Measurements from ENCODE around the gene DSCAML1.

DSCAML1 gene

GRCh38 chr11:117722082-117722481 lies 74.9 kb downstream of the DSCAML1 start:
- no peak for DNase-seq (ENCODE audit: low read depth in 2 of 2)

GRCh38 chr11:117720061-117720511 lies 76.9 kb downstream of the DSCAML1 start:
- no peak for DNase-seq (ENCODE audit: low read depth in 2 of 2)

GRCh38 chr11:117719480-117719879 lies 77.5 kb downstream of the DSCAML1 start:
- DNase-seq (ENCODE audit: low read depth in 2 of 2) = no peak

- no peak for DNase-seq (ENCODE audit: low read depth in 2 of 2)
Observed at GRCh38 chr11:117717485-117718314, 79.3 kb downstream of the DSCAML1 start.

GRCh38 chr11:117716521-117717440 lies 80.2 kb downstream of the DSCAML1 start:
- DNase-seq (ENCODE audit: low read depth in 2 of 2) = no peak

DNA sequence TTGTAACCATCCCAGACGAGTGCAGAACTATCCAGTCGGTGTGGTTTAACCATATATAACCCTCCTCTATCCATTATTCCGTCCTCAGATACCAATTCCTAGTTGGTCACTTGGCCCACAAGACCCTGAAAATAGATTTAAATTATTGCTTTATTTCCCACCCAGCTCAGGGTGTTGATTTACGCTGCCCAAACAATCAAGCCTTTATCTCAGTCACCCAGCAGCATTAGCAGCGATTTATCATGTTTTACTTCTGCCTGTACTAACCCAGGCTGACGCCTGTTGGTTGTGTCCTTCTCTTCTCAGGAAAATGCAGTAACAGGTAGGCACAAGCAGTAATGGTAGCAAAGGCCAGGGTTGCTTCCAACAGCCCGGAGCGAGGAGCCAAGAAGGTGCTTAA lies 81.2 kb downstream of the DSCAML1 start:
- DNase-seq (ENCODE audit: low read depth in 2 of 2) = no peak

DNA sequence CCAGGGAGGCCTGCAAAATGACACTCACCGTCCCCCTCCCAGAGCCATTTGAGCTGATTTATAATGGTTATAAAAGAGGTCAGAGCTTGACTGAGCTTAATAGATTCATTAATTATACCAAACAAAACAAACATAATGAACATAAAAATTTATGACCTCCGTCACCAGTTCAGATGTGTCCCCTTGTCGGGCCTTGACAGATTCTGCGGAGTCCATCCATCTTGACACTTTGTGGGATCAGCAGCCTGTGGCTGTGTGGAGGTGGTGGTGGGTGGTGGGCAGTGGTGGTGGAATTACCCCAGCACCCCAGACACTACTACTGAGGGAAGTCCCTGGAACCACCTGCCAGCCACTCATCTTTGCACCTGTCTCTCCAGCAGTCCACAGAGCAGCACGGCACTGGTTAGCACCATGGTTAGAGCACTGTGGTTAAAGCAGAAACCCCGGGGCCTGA lies 83.5 kb downstream of the DSCAML1 start:
- no peak for DNase-seq (ENCODE audit: low read depth in 2 of 2)

- DNase-seq (ENCODE audit: low read depth in 2 of 2) = no peak
Observed at GRCh38 chr11:117712530-117712929, 84.5 kb downstream of the DSCAML1 start.

- DNase-seq (ENCODE audit: low read depth in 2 of 2) = no peak
Observed at GRCh38 chr11:117711331-117711730, 85.7 kb downstream of the DSCAML1 start.

- no peak for DNase-seq (ENCODE audit: low read depth in 2 of 2)
Observed at GRCh38 chr11:117710211-117710610, 86.8 kb downstream of the DSCAML1 start.

DNA sequence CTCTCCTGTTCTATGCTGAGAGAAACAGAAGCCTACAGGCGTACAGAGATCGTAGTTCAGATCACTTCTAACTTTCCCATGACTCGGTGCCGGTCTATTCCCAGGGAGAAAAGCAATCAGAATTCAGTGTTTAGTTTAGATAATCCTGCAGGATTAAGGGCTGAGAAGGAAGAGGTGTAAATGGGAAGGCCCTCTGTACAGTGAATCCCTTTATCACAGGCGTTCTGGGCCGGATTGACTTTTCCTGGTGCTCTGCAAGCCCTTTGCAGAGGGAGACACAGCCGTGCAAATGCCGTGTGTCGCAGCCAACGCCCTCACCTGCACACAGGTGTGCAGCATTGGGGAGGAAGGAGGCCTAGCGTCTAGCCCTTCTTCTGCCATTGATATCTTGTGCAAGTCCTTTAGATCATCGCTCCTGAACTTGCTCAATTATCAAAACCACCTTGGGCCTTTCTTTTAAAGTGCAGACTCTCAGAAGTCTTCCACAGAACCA lies 90.6 kb downstream of the DSCAML1 start:
- no peak for DNase-seq (ENCODE audit: low read depth in 2 of 2)

DNA sequence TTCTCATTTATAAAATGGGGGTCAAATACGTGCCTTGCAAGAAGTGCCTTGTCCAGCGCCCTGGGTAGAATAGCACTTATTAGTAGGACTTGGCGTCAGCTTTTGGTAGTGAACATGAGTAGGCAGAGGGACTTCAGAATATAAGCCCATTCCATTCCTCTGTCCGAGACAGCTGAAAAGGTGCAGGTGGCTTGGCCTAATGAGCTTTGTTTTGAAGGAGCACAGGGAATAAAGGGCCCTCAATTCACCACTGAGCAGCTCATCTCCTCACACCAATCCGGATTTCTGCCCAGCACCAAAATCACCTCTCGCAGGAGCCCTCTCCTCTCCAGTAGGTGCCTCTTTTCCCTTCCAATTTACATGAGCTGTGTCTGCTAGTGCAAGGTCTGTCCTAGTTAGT lies 91.2 kb downstream of the DSCAML1 start:
- no peak for DNase-seq (ENCODE audit: low read depth in 2 of 2)

GRCh38 chr11:117704395-117705100 lies 92.5 kb downstream of the DSCAML1 start:
- DNase-seq (ENCODE audit: low read depth in 2 of 2) = no peak

- no peak for DNase-seq (ENCODE audit: low read depth in 2 of 2)
Observed at GRCh38 chr11:117702946-117703598, 93.9 kb downstream of the DSCAML1 start.

GRCh38 chr11:117701781-117702180 lies 95.2 kb downstream of the DSCAML1 start:
- no peak for DNase-seq (ENCODE audit: low read depth in 2 of 2)

DNA sequence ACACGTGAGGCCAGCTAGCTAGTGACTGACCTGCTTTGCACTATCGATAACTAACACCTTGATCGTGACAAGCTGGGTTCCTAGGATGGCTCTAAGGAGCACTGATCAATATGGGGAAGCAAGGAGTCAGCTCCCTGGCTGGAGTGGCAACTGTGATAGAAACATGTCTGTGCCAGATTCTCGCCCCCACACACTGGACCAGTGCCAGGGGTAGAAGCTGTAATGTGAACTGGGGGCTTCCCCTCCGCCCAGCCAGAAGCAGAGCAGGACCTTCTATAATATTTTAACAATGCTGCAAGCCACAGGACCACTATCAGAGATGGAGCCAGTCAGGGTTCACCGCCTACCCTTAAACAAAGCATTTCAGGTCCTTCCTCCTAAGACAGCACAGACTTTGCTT lies 96.5 kb downstream of the DSCAML1 start:
- no peak for DNase-seq (ENCODE audit: low read depth in 2 of 2)

DNA sequence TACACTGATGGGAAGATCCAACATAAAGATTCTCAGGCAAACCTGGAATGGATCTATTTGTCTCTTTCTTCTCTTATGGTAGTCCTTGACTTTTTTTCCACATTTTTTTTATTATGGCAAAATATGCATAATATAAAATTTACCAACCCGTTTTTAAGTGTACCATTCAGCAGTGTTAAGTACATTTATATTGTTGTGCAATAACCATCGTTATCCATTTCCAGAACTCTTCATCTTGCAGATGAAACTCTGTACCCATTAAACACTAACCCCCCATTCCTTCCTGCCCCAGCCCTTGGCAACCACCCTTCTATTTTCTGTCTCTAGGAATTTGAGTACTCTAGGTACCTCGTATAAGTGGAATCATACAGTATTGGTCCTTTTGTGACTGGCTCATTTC lies 99.7 kb downstream of the DSCAML1 start:
- DNase-seq (ENCODE audit: low read depth in 2 of 2) = no peak

GRCh38 chr11:117696540-117696939 lies 100.5 kb downstream of the DSCAML1 start:
- DNase-seq (ENCODE audit: low read depth in 2 of 2) = no peak

DNA sequence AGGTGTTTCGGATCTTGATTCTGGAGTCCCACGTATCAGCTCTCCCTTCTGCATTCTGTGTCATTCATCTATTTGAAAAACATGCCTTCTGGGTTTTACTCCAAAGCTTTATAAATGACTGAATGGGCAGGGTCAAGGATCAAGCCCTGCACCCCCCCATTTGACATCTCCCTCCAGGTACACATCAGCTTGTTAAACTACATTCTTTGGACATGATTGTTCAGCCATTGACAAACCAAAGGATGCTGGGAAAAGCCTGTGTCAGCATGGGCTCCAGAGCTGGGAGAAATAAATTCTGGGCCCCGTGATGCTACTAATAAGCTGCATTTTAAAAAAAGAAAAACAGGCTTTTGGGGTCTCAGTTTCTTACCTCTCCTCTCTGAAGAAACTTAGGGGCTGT lies 103.7 kb downstream of the DSCAML1 start:
- no peak for DNase-seq (ENCODE audit: low read depth in 2 of 2)

- DNase-seq (ENCODE audit: low read depth in 2 of 2) = no peak
Observed at GRCh38 chr11:117691516-117691915, 105.5 kb downstream of the DSCAML1 start.

DNA sequence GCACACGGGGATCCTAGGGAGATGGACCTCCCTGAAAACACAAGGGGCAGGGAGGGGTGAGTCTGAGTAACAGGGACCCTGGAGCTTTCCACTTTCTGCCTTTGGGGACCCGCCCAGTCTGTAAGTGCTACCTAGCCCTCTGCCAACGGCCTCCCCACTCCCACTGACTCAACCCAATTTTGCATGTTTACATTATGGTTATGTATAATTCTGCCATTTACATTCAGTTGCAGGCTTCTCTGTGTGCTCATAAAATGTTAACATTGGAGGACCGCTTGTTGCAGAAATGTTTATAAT lies 105.8 kb downstream of the DSCAML1 start:
- DNase-seq (ENCODE audit: low read depth in 2 of 2) = no peak
